ENCODE data around the gene NRIP2. TPM values are rescaled to one million over a fixed set of nuclear protein-coding genes. Genes with fewer than 3 reads are reported as not detected.

NRIP2 gene
- total and polyA plus RNA-seq, 2 experiments from 2014 or later = 0.95 TPM; not detected in 1

DNA sequence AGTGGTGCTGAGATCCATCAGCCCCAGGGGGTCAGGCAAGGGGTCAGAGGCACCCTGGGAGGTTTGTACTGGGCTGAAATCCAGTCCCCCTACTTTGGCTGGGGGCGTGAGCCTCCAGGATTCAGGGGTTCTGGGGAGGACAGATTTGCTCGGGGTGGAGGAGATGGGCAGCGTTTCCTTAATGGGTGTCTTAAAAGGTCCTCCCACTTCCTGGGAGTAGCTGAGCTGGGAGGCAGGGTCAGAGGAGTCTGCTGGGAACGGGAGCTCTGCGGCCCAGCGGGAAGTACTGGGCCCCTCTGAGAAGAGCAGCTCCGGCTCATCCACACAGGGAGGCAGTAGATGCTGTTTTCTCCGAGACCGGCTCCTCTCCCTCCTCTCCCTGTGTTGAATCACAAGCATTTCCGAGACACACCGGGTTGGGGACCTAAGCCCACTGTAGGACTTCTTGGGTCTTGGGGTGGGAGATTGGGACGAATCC, 24.1 kb upstream of the NRIP2 start:
- Histone ChIP-seq H3K4me3 (no peak overlapping the region), H3K4me1 (ENCODE audit: insufficient read depth) (no peaks in the 10 kb centered on the region), H3K9me3 (ENCODE audit: low read depth) (no peaks in the 10 kb centered on the region), H3K36me3 (replicated peaks; ENCODE audit: insufficient read depth, low read depth) (no peaks in the 10 kb centered on the region), H3K27me3 (no peaks in the 10 kb centered on the region), H3K4me2 (no peak overlapping the region), H2AFZ (no peak overlapping the region), H4K20me1 (ENCODE audit: insufficient read depth, poor library complexity, severe bottlenecking) (no peaks in the 10 kb centered on the region), H3K79me2 (no peaks in the 10 kb centered on the region), H3K9me2 (replicated peaks; ENCODE audit: insufficient read depth) (no peaks in the 10 kb centered on the region), H3K27ac (no peak overlapping the region)
- TF ChIP-seq EZH2phosphoT487 (IDR thresholded peaks at IDR 0.05; ENCODE audit: low read depth, severe bottlenecking, unreplicated experiment) = no peak
- TF ChIP-seq EZH2 (IDR thresholded peaks at IDR 0.05; ENCODE audit: borderline replicate concordance) = no peak
- TF ChIP-seq, protein P1, sequence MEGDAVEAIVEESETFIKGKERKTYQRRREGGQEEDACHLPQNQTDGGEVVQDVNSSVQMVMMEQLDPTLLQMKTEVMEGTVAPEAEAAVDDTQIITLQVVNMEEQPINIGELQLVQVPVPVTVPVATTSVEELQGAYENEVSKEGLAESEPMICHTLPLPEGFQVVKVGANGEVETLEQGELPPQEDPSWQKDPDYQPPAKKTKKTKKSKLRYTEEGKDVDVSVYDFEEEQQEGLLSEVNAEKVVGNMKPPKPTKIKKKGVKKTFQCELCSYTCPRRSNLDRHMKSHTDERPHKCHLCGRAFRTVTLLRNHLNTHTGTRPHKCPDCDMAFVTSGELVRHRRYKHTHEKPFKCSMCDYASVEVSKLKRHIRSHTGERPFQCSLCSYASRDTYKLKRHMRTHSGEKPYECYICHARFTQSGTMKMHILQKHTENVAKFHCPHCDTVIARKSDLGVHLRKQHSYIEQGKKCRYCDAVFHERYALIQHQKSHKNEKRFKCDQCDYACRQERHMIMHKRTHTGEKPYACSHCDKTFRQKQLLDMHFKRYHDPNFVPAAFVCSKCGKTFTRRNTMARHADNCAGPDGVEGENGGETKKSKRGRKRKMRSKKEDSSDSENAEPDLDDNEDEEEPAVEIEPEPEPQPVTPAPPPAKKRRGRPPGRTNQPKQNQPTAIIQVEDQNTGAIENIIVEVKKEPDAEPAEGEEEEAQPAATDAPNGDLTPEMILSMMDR (IDR thresholded peaks at IDR 0.05; ENCODE audit: poor library complexity) = no peak
- WGBS (ENCODE audit: low lambda C conversion rate, missing lambda C conversion rate) = 94% methylated on average over 12 of the region's 12 CpGs
- no peak for DNase-seq (ENCODE audit: low spot score)

GRCh38 chr12:2858334-2858733, 23.5 kb upstream of the NRIP2 start:
- Histone ChIP-seq H3K4me2 (no peak overlapping the region), H3K4me1 (ENCODE audit: insufficient read depth) (no peaks in the 10 kb centered on the region), H3K79me2 (no peaks in the 10 kb centered on the region), H3K36me3 (replicated peaks; ENCODE audit: insufficient read depth, low read depth) (no peaks in the 10 kb centered on the region), H4K20me1 (ENCODE audit: insufficient read depth, poor library complexity, severe bottlenecking) (no peaks in the 10 kb centered on the region), H3K9me2 (replicated peaks; ENCODE audit: insufficient read depth) (no peaks in the 10 kb centered on the region), H2AFZ (no peak overlapping the region), H3K27me3 (no peaks in the 10 kb centered on the region), H3K9me3 (ENCODE audit: low read depth) (no peaks in the 10 kb centered on the region), H3K4me3 (no peak overlapping the region), H3K27ac (no peak overlapping the region)
- DNase-seq (ENCODE audit: low spot score) = no peak
- TF ChIP-seq EZH2 (IDR thresholded peaks at IDR 0.05; ENCODE audit: borderline replicate concordance) = no peak
- TF ChIP-seq EZH2phosphoT487 (IDR thresholded peaks at IDR 0.05; ENCODE audit: low read depth, severe bottlenecking, unreplicated experiment) = no peak
- 92% methylated on average over 2 of the region's 2 CpGs for WGBS (ENCODE audit: low lambda C conversion rate, missing lambda C conversion rate)

DNA sequence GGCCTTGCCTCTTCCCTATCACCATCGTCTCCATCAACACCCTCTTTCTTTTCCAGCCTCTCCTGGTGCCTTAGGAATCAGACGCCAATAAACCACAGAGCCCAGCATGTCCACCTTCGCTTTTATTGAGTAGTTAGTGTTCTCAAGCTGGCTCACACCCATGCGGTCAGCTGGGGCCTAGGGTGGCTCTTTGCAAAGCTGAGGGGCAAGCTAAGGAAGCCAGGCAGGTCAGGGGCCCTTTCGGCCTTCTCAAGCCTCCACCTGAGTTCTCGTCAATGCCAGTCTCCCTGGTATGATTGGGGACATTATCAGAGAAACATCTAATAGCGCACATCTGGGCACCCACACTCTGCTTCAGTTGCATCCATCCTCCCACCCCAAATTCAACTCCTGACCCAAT, 22.7 kb upstream of the NRIP2 start:
- Histone ChIP-seq H3K9me2 (replicated peaks; ENCODE audit: insufficient read depth) (no peaks in the 10 kb centered on the region), H3K79me2 (no peaks in the 10 kb centered on the region), H3K27me3 (no peaks in the 10 kb centered on the region), H3K4me2 (no peak overlapping the region), H3K4me3 (no peak overlapping the region), H4K20me1 (ENCODE audit: insufficient read depth, poor library complexity, severe bottlenecking) (no peaks in the 10 kb centered on the region), H3K4me1 (ENCODE audit: insufficient read depth) (no peaks in the 10 kb centered on the region), H3K36me3 (replicated peaks; ENCODE audit: insufficient read depth, low read depth) (no peaks in the 10 kb centered on the region), H3K27ac (peak overlapping the region; percentile 12), H3K9me3 (ENCODE audit: low read depth) (no peaks in the 10 kb centered on the region), H2AFZ (no peak overlapping the region)
- no peak for DNase-seq (ENCODE audit: low spot score)
- TF ChIP-seq, protein P1 (IDR thresholded peaks at IDR 0.05; ENCODE audit: poor library complexity) = no peak
- TF ChIP-seq EZH2 (IDR thresholded peaks at IDR 0.05; ENCODE audit: borderline replicate concordance) (no peak), EZH2phosphoT487 (IDR thresholded peaks at IDR 0.05; ENCODE audit: low read depth, severe bottlenecking, unreplicated experiment) (no peak)
- WGBS (ENCODE audit: low lambda C conversion rate, missing lambda C conversion rate) = 90% methylated on average over 7 of the region's 7 CpGs

GRCh38 chr12:2857021-2857431, 22.2 kb upstream of the NRIP2 start, which contains the start of gene TEX52:
TEX52 (minus strand) TSS chr12:2857039; CDS start chr12:2857026, 13 bp downstream.
- peak; percentile 57 for DNase-seq (ENCODE audit: low spot score)
- peak within 1 kb of the TSS; percentile 53 for H3K27ac ChIP-seq
- no peaks in the 10 kb centered on the region for H3K9me2 ChIP-seq (replicated peaks; ENCODE audit: insufficient read depth)
- TF ChIP-seq EZH2phosphoT487 (IDR thresholded peaks at IDR 0.05; ENCODE audit: low read depth, severe bottlenecking, unreplicated experiment) (no peak), EZH2 (IDR thresholded peaks at IDR 0.05; ENCODE audit: borderline replicate concordance) (no peak)
- TF ChIP-seq, protein P1 (IDR thresholded peaks at IDR 0.05; ENCODE audit: poor library complexity) = no peak
- H3K9me3 ChIP-seq (ENCODE audit: low read depth) = no peaks in the 10 kb centered on the region
- no peak within 1 kb of the TSS for H3K4me3 ChIP-seq
- WGBS (ENCODE audit: low lambda C conversion rate, missing lambda C conversion rate) = 70% methylated on average over 3 of the region's 3 CpGs
- H4K20me1 ChIP-seq (ENCODE audit: insufficient read depth, poor library complexity, severe bottlenecking) = no peaks in the 10 kb centered on the region
- no peaks in the 10 kb centered on the region for H3K36me3 ChIP-seq (replicated peaks; ENCODE audit: insufficient read depth, low read depth)
- H3K4me2 ChIP-seq = no peak within 1 kb of the TSS
- H3K27me3 ChIP-seq = no peaks in the 10 kb centered on the region
- no peaks in the 10 kb centered on the region for H3K79me2 ChIP-seq
- no peaks in the 10 kb centered on the region for H3K4me1 ChIP-seq (ENCODE audit: insufficient read depth)
- H2AFZ ChIP-seq = no peak within 1 kb of the TSS
